Superior temporal gyrus (tissue), 1 donor: ENCODE results near the gene CPED1.
"Not testable (repeated sequence)": the region's sequence is repeated elsewhere in the genome, so short reads cannot be mapped to it uniquely, and the experiment has no call there.

Source experiments
- DNase-seq: peaks from one replicate; pipeline ENCODE4 v3.0.0-alpha.2; 2016; ENCODE audit errors: extremely low spot score

The CPED1 gene

GRCh38 chr7:121069346-121070100 lies 81.0 kb downstream of the CPED1 start:
- no peak for DNase-seq

GRCh38 chr7:121071132-121071531 lies 82.6 kb downstream of the CPED1 start:
- DNase-seq: no peak

GRCh38 chr7:121071662-121072061 lies 83.2 kb downstream of the CPED1 start:
- no peak for DNase-seq

GRCh38 chr7:121072826-121073225 lies 84.3 kb downstream of the CPED1 start:
- no peak for DNase-seq

GRCh38 chr7:121073463-121074099 lies 85.1 kb downstream of the CPED1 start:
- DNase-seq: no peak

GRCh38 chr7:121075424-121075841 lies 86.9 kb downstream of the CPED1 start:
- not testable (repeated sequence) for DNase-seq

GRCh38 chr7:121075952-121076349 lies 87.4 kb downstream of the CPED1 start:
- no peak for DNase-seq

GRCh38 chr7:121076350-121077164 lies 88.0 kb downstream of the CPED1 start:
- DNase-seq: no peak

GRCh38 chr7:121077165-121077630 lies 88.7 kb downstream of the CPED1 start:
- DNase-seq: no peak

- DNase-seq: no peak
Measured at GRCh38 chr7:121078701-121079227, 90.3 kb downstream of the CPED1 start.

GRCh38 chr7:121079425-121080169 lies 91.1 kb downstream of the CPED1 start:
- no peak for DNase-seq

- DNase-seq: no peak
Measured at GRCh38 chr7:121080257-121080912, 91.9 kb downstream of the CPED1 start.

- no peak for DNase-seq
Measured at GRCh38 chr7:121080913-121081326, 92.4 kb downstream of the CPED1 start.

- peak; percentile 93 for DNase-seq
Measured at GRCh38 chr7:121081327-121081936, 92.9 kb downstream of the CPED1 start.

- DNase-seq: no peak
Measured at GRCh38 chr7:121082400-121083101, 94.0 kb downstream of the CPED1 start.

- DNase-seq: no peak
Measured at GRCh38 chr7:121083138-121083789, 94.8 kb downstream of the CPED1 start.

GRCh38 chr7:121083790-121084251 lies 95.3 kb downstream of the CPED1 start:
- no peak for DNase-seq

- DNase-seq: no peak
Measured at GRCh38 chr7:121084256-121084655, 95.7 kb downstream of the CPED1 start.

- DNase-seq: no peak
Measured at GRCh38 chr7:121084748-121085336, 96.3 kb downstream of the CPED1 start.
